Mucosa of rectum (tissue), 2 donors: ENCODE measurements around the gene MARCHF3.

Source experiments
- H3K27ac ChIP-seq, 2 donors: one replicate each; pipeline ENCODE4 v1.7.0; 2013; ENCODE audit warnings: inconsistent platforms in 2 of 2, low read depth in 2 of 2, low read length in 2 of 2
- H3K27me3 ChIP-seq, 2 donors: one replicate each; pipeline ENCODE4 v1.7.0; 2013; ENCODE audit warnings: low read length in 2 of 2; ENCODE audit not compliant: control insufficient read depth in 2 of 2, insufficient read depth in 2 of 2
- H3K36me3 ChIP-seq, 2 donors: one replicate each; pipeline ENCODE4 v1.7.0; 2013; ENCODE audit warnings: low read length in 2 of 2; ENCODE audit not compliant: control insufficient read depth in 2 of 2, insufficient read depth in 2 of 2
- H3K4me1 ChIP-seq, 2 donors: one replicate each; pipeline ENCODE4 v1.7.0; 2013; ENCODE audit warnings: low read length in 2 of 2, mild to moderate bottlenecking in 1 of 2; ENCODE audit not compliant: control insufficient read depth in 2 of 2, insufficient read depth in 2 of 2
- H3K4me3 ChIP-seq, 2 donors: one replicate each; pipeline ENCODE4 v1.7.0; 2013; ENCODE audit warnings: low read length in 2 of 2
- H3K9ac ChIP-seq, 2 donors: one replicate each; pipeline ENCODE4 v1.7.0; 2013; ENCODE audit warnings: low read length in 2 of 2, low read depth in 1 of 2, mild to moderate bottlenecking in 1 of 2
- H3K9me3 ChIP-seq, 2 donors: one replicate each; pipeline ENCODE4 v1.7.0; 2013; ENCODE audit warnings: low read length in 2 of 2; ENCODE audit not compliant: control insufficient read depth in 2 of 2
- donor health status: healthy.
- donor health status: Normal muscosa, but diverticular disease.

MARCHF3 gene

GRCh38 chr5:126829098-126829497 is 201.3 kb downstream of the MARCHF3 start:
- H3K36me3 ChIP-seq, result peaks cover 19 to 32% of the 10 kb centered on the region in 2 donors
- no peaks in the 10 kb centered on the region for H3K4me1 ChIP-seq
- H3K9me3 ChIP-seq, result no peaks in the 10 kb centered on the region
- no peaks in the 10 kb centered on the region for H3K27me3 ChIP-seq
- H3K9ac ChIP-seq, result no peak overlapping the region
- H3K27ac ChIP-seq, result no peak overlapping the region
- H3K4me3 ChIP-seq, result no peak overlapping the region

GRCh38 chr5:126826619-126827215 is 203.6 kb downstream of the MARCHF3 start:
- peaks cover 23 to 31% of the 10 kb centered on the region in 2 donors for H3K36me3 ChIP-seq
- no peaks in the 10 kb centered on the region for H3K4me1 ChIP-seq
- no peak overlapping the region for H3K27ac ChIP-seq

GRCh38 chr5:126819253-126819652 is 211.1 kb downstream of the MARCHF3 start:
- Histone ChIP-seq H3K36me3 (peaks cover 9 to 11% of the 10 kb centered on the region in 2 donors), H3K9ac (no peak overlapping the region), H3K27ac (no peak overlapping the region), H3K4me3 (no peak overlapping the region), H3K27me3 (no peaks in the 10 kb centered on the region), H3K4me1 (no peaks in the 10 kb centered on the region), H3K9me3 (no peaks in the 10 kb centered on the region)

More at GRCh38 chr5:126826619-126827215, 203.6 kb downstream of the MARCHF3 start:
- no peak overlapping the region for H3K4me3 ChIP-seq
- H3K27me3 ChIP-seq, result no peaks in the 10 kb centered on the region
- H3K9ac ChIP-seq, result no peak overlapping the region
- no peaks in the 10 kb centered on the region for H3K9me3 ChIP-seq

- Histone ChIP-seq H3K36me3 (peaks cover 7 to 11% of the 10 kb centered on the region in 2 donors), H3K9ac (no peak overlapping the region), H3K27ac (no peak overlapping the region), H3K9me3 (no peaks in the 10 kb centered on the region), H3K27me3 (no peaks in the 10 kb centered on the region), H3K4me3 (no peak overlapping the region), H3K4me1 (no peaks in the 10 kb centered on the region)
Measured at GRCh38 chr5:126818736-126819135, 211.6 kb downstream of the MARCHF3 start.
